CD4-positive, alpha-beta T cell treated with Interleukin-17A for 4 hours (primary cell): Measurements from ENCODE around the gene FH.

ENCODE experiments used
- DNase-seq: peaks from one replicate; pipeline ENCODE4 v3.0.0-alpha.2; 2020; ENCODE audit warnings: mixed read lengths

Gene FH

DNA sequence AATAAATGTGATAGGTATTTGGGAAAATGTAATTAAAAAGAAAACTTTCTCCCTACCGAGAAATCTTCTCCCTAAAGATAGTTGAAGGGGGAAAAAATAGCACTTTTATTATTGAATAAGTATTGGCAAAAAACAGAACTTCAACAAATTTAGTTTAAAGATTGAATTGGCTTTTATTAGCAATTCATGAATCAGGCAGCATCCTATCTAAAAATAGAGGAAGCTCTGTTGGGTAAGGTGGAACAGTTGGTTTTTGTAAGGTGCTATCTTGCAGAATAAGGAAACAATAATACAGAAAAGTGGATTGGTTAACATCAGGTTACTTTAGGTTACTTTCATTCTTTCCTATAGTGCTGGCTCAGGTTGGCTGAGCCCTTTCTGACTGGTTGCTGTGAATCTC is 62.8 kb downstream of the FH start:
- no peak for DNase-seq

DNA sequence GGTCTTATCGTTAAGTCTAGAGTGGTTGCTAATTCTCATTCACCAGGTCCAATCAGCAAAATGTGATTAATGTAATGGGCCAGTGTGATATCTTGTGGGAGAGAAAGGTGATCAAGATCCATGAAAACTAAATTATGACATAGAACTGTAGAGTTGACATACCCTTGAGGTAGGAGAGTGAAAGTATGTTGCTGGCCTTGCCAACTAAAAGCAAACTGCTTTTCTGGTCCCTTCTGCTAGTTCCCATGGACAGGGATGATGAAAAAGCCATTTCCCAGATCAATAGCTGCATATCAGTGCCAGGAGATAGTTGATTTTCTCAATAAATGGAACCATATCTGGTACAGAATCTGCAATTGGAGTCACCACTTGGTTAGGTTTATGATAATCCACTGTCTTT is 65.8 kb downstream of the FH start:
- no peak for DNase-seq

DNA sequence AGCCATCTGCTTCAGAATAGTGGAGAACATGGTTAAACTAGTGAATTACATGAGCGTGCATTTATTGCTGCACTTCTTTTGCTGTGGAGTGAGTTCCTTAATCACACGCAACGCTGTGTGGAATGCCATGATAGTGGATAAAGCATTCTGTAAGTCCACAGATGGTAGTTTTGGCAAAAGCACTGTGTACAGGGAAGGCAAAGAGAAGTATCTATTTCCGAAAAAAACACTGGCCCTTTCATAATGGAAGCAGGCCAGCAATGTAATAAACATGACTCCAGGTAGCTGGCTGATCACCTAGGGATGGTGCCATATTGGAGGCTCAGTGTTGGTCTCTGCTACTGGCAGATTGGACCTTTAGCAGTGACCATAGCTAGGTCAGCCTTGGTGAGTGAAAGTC is 67.6 kb downstream of the FH start:
- DNase-seq = no peak
